Measurements from ENCODE around the gene P2RX2.

The P2RX2 gene

GRCh38 chr12:132603240-132604150 lies 15.1 kb upstream of the P2RX2 start:
- DNase-seq (ENCODE audit: low spot score), result no peak

DNA sequence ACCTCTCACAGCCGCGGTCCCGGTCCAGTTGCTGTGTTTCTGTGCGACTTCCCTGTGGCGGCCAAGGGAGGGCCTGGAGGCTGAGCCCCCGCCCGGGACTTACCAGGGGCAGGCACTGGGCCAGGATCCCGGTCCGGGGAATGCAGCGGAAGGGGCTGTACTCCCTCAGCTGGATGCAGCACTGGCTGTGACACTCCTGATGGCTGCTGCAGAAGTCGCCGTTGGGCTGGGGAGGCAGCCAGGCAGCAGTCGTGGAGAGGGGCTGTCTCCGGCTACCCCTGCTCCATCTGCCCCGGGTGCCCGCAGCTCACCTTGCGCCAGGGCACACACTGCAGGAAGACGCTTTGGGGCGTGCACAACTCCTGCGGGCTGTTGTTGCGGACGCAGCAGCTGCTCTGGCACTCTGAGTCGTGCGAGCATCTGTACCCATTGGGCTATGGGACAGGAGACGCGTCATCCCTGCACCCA lies 14.4 kb upstream of the P2RX2 start:
- DNase-seq (ENCODE audit: low spot score), result no peak

- no peak for DNase-seq (ENCODE audit: low spot score)
Measured at GRCh38 chr12:132604668-132605441, 13.7 kb upstream of the P2RX2 start.

GRCh38 chr12:132605892-132606291 lies 12.7 kb upstream of the P2RX2 start:
- DNase-seq (ENCODE audit: low spot score), result no peak

- no peak for DNase-seq (ENCODE audit: low spot score)
Measured at GRCh38 chr12:132606466-132606865, 12.1 kb upstream of the P2RX2 start.

DNA sequence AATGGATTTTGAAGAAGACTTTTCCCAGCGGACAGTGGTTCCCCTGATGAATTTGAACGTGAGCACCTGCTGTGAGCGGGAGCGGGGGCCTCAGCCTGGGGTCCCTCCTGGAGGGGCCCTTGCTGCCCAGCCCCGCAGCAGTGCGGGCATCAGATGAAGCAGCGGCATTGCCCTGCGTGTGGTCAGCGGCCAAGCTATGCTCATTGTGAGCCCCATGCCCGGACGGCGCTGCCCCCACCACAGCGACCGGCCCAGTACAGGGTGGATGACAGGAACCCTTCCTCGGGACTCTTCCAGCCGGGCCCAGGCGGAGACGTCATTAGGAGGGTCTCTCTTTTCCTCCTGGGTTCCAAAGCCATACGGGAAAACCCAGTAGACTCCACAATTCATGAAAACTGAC lies 11.6 kb upstream of the P2RX2 start:
- no peak for DNase-seq (ENCODE audit: low spot score)

DNA sequence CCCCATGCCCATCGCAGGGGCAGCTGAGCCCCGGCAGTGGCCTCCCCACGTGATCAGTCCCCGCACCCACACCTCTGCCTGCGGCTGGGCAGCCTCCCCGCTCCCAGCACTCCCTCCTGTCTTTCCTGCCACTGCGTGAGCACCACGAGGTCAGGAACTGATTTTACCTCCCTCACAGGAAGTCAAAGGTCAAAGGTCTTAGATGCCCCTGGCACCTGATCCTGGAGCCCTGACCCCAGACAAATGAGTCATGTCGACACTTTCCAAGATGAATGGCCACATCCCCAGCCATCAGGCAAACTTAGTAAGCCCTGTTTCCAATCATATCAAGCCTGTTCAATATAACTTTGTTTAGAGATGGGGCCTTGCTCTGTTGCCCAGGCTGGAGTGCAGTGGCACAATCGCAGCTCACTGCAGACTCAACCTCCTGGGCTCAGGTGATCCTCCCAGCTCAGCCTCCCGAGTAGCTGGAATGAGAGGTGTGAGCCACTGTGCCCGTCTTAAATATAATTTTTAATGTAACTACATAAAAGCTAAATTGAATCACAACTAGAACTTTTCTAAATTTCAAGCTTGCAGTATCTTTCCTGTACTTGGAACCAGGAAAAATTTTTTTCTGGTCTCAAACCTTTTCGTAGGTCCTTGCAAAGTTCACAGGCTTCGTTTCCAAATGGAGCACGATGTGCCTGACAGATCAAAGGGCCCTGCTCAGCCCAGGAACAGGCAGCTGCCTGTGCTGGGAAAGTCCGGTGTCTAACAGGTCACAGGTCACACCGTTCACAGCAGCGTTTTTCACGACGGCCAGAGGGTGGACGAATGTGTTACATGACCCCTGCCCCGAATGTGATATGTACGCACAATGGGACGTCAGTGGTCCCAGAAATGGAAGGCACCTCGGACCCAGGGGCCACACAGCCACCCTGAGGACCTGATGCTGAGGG lies 10.1 kb upstream of the P2RX2 start:
- no peak for DNase-seq (ENCODE audit: low spot score)

DNA sequence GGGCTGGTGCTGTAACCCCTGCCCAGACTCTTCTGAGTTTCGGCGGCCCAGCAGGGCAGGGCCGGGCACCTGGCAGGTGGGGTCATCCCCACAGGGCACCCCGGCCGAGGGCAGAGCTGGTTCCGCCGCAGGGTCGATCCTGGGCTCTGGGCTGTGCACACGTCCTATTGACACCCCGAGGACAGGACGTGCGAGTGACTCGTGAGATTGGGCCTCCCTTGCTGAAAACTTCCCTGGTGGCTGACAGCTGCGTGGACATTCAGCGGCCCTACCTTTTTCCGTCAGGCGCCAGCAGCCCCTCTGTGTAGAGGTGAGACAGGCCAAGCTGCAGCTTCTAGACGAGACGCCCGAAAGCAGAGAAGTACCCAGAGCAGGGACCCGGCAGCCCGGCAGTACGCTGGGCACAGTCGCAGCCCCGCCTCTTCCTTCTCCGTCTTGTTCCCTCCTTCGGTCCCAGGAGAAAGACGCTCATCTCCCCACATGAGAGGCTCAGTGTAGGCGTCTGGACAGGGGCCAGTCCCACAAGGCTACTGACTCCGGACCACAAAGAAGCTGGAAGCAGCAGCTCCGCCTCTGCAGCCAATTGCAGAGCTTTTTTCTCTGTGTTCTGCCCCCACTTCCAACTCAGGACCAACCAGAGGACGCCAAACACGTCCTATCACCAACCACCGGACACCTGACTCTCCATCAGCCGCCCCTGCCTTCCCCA lies 8.4 kb upstream of the P2RX2 start, which contains the start of gene LRCOL1:
Gene LRCOL1, minus strand, starts transcription at position 532 of the 709 bp plus-strand sequence. CDS start 4,331 bp downstream, outside the sequence.
- DNase-seq (ENCODE audit: low spot score), result no peak

GRCh38 chr12:132610866-132611602 lies 7.5 kb upstream of the P2RX2 start:
- no peak for DNase-seq (ENCODE audit: low spot score)

- DNase-seq (ENCODE audit: low spot score), result no peak
Measured at GRCh38 chr12:132611620-132612019, 7.0 kb upstream of the P2RX2 start.

DNA sequence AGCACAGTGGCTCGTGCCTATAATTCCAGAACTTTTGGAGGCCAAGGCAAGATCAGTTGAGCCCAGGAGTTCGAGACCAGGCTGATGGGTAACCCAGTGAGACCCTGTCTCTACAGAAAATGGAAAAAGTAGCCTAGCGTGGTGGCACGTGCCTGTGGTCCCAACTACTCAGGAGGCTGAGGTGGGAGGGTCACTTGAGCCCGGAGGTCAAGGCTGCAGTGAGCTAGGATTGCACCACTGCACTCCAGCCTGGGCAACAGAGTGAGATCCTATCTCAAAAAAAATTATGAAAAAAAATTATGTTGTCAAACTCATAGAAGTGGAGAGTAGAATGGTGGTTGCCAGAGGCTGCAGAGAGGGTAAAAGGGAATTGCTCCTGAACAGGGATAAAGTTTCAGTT lies 4.5 kb upstream of the P2RX2 start:
- no peak for DNase-seq (ENCODE audit: low spot score)

DNA sequence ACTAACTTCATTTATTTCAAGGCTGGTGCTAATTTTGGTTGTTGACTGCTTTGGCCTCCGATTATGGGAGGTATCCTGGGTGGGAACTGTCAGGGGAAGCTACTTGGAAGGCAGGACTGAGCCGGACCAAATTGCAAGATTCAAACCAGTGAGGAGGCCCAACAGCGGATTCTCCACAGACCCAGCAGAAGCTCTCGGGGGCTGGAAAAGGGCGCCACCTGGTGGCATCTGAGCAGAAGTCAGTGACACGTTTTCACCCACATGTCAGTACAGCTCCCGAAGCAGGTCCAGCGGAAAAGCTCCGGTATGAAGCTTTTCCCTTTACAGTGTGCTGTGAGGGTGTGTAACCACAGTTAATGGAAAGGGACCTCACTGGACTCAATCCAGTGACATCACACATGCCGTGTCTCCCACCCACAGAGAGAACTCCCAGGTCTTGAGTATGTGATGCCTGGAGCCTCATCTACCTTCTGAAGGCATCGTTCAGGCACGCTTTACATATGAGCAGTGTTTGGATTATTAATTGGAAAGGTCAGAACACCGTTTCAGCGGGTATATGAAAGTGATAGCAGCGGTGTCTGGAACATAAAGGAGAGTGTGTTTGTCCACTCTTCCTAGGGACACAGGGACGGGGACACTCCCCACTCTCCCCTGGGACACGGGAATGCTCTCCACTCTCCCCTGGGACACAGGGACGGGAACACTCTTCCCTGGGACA lies 3.6 kb upstream of the P2RX2 start:
- peak; percentile 76 for DNase-seq (ENCODE audit: low spot score)

DNA sequence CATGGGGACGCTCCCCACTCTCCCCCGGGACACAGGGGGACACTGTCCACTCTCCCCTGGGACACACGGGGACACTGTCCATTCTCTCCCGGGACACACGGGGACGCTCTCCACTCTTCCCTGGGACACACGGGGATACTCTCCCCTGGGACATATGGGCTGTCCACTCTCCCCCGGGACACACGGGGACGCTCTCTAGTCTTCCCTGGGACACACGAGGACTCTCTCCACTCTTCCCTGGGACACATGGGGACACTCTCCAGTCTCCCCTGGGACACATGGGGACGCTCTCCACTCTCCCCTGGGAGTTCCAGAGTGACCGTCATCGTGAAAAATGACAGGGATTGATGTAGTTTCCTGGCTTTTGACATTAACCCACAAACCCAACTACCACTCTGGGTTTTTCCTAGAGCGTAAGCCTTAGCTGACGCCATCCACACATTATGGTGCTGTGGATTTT lies 3.0 kb upstream of the P2RX2 start:
- DNase-seq (ENCODE audit: low spot score), result no peak

GRCh38 chr12:132617135-132617701 lies 1.4 kb upstream of the P2RX2 start:
- DNase-seq (ENCODE audit: low spot score), result no peak

DNA sequence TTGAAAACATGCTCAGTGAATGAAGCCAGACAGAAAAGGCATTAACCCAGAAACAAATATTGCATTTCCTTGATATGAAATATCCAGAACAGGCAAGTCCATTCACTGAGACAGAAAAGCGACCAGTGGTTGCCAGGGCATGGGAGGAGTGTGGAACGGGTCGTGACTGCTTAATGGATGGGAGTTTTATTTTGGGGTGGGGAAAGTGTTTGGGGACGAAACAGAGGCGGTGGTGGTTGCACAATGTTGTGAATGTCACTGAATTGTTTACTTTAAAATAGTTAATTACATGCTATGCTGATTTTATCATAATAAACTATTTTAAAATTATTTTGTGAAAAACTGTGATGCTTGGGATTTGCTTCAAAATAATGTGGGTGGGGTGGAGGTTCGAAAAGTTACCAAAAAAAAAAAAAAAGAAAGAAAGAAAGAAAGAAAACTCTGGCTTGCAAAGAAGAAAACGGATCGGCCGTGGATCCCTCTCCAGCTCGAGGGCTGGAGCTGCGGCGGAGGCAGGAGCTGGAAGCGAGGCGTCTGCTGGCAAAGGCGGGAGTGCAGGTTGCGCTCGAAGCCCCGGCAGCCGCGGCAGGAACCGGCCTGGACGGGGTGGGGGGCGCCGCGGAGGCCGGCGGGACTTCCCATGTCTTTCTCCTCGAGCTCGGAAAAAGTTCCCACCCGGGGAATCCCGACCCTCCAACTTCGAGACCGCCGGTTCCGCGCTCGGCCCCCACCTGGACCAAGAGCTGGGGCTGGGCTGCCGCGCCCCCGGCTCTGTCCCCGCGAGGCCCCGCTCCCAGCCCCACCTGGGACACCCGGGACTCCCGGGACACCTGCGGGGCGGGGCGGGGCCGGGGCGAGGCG lies 524 bp upstream of the P2RX2 start:
- no peak for DNase-seq (ENCODE audit: low spot score)

DNA sequence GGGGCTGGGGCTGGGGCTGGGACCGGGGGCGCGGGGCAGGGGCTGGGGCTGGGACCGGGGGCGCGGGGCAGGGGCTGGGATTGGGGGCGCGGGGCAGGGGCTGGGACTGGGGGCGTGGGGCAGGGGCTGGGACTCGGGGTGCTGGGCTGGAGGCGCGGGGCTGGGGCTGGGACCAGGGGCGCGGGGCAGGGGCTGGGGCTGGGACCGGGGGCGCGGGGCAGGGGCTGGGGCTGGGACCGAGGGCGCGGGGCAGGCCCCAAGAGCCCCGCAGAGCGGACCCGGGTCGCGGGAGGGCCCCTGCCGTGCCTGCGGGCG lies 452 bp downstream of the P2RX2 start:
- no peak for DNase-seq (ENCODE audit: low spot score)

GRCh38 chr12:132619386-132620112 lies 973 bp downstream of the P2RX2 start:
- no peak for DNase-seq (ENCODE audit: low spot score)

Measured in CD4-positive, alpha-beta T cell treated with Interleukin-2 at 100 ng/mL for 4 hours (primary cell).